HG02943 (cell line): ENCODE measurements around the gene TNFRSF9.
"Not testable (repeated sequence)": the region's sequence is repeated elsewhere in the genome, so short reads cannot be mapped to it uniquely, and the experiment has no call there.

Experiments used
- ATAC-seq: cut with Tn5 transposase; IDR thresholded peaks from one replicate; pipeline ENCODE4 v1.9.1; 2021; ENCODE audit warnings: mild to moderate bottlenecking, low read depth, moderate library complexity; ENCODE audit not compliant: unreplicated experiment

TNFRSF9 gene

GRCh38 chr1:7940745-7941436 lies at the start of gene TNFRSF9:
Gene TNFRSF9 (minus strand): TSS chr1:7940839. CDS start chr1:7939994, 845 bp downstream.
- ATAC-seq, result no peak

- no peak for ATAC-seq
Observed at GRCh38 chr1:7989762-7990428, 49.3 kb upstream of the TNFRSF9 start.

GRCh38 chr1:7988576-7988975 lies 47.9 kb upstream of the TNFRSF9 start:
- no peak for ATAC-seq

GRCh38 chr1:7987528-7987927 lies 46.9 kb upstream of the TNFRSF9 start:
- ATAC-seq, result no peak

- ATAC-seq, result no peak
Observed at GRCh38 chr1:7985851-7986612, 45.4 kb upstream of the TNFRSF9 start.

- ATAC-seq, result no peak
Observed at GRCh38 chr1:7984811-7985210, 44.2 kb upstream of the TNFRSF9 start.

GRCh38 chr1:7983086-7983778 lies 42.6 kb upstream of the TNFRSF9 start:
- no peak for ATAC-seq

GRCh38 chr1:7980984-7981383 lies 40.3 kb upstream of the TNFRSF9 start:
- no peak for ATAC-seq

GRCh38 chr1:7975212-7975865 lies 34.7 kb upstream of the TNFRSF9 start:
- no peak for ATAC-seq

- ATAC-seq, result no peak
Observed at GRCh38 chr1:7973086-7973485, 32.4 kb upstream of the TNFRSF9 start.

- ATAC-seq, result no peak
Observed at GRCh38 chr1:7972285-7972684, 31.6 kb upstream of the TNFRSF9 start.

GRCh38 chr1:7971024-7971423 lies 30.4 kb upstream of the TNFRSF9 start:
- ATAC-seq, result no peak

GRCh38 chr1:7970246-7970645 lies 29.6 kb upstream of the TNFRSF9 start:
- no peak for ATAC-seq

GRCh38 chr1:7967651-7968050 lies 27.0 kb upstream of the TNFRSF9 start:
- ATAC-seq, result no peak

GRCh38 chr1:7967196-7967595 lies 26.6 kb upstream of the TNFRSF9 start:
- ATAC-seq, result no peak

GRCh38 chr1:7964476-7964875 lies 23.8 kb upstream of the TNFRSF9 start:
- no peak for ATAC-seq

GRCh38 chr1:7963841-7964240 lies 23.2 kb upstream of the TNFRSF9 start:
- ATAC-seq, result not testable (repeated sequence)

GRCh38 chr1:7963378-7963730 lies 22.7 kb upstream of the TNFRSF9 start:
- ATAC-seq, result not testable (repeated sequence)

- ATAC-seq, result no peak
Observed at GRCh38 chr1:7962636-7963377, 22.2 kb upstream of the TNFRSF9 start.

GRCh38 chr1:7962014-7962335 lies 21.3 kb upstream of the TNFRSF9 start:
- peak; percentile 10 for ATAC-seq
